H1 (cell line): ENCODE results near the gene RREB1. TPM values are rescaled to one million over a fixed set of nuclear protein-coding genes. Genes with fewer than 3 reads are reported as not detected.

Experiments
- NANOG ChIP-seq: IDR thresholded peaks from 2 replicates; pipeline ENCODE4 v1.6.1; 2011; ENCODE audit warnings: low read length, low read depth, mild to moderate bottlenecking, inconsistent platforms; ENCODE audit not compliant: insufficient read depth, poor library complexity, severe bottlenecking
- polyA plus RNA-seq, 7 experiments: library from polyadenylated mRNA; depleted of rRNA in 3 of 7; stranded (reverse) in 5 of 7; unstranded in 2 of 7; fragments of >200 nt in 5 of 7; fragments of 200-250 nt in 2 of 7; gene quantifications; 1 replicate in 5 of 7; 2 replicates in 1 of 7; 4 replicates in 1 of 7; pipeline versions ENCODE4 v1.2.1 to v1.2.3, GENCODE V29; 2011 to 2013; ENCODE audit warnings: missing spikeins in 2 of 7, mixed read lengths in 2 of 7
- total RNA-seq: library from RNA; stranded (reverse); fragmentation: NEBNext Ultra II Directional; extraction: Animal tissue kit (Norgen Biotek cat#: 25700); gene quantifications from 2 replicates; pipeline ENCODE4 v1.2.1, GENCODE V29; 2021

The RREB1 gene
- total and polyA plus RNA-seq, 2 of the 8 experiments (the other 6 are each of a cell fraction or from before 2014, with no cell fraction given): 3.9 to 34.7 TPM

- TF ChIP-seq NANOG: no peak
Measured at GRCh38 chr6:7241709-7242645, 134.2 kb downstream of the RREB1 start (continued).
